Spleen (tissue), 7 donors: ENCODE results near the gene ZSWIM6.

ENCODE experiments used
- POLR2A ChIP-seq, 3 donors: fragments of 450-650 bp; IDR thresholded peaks; one replicate each; pipeline ENCODE4 v1.5.1; 2017; ENCODE audit warnings: antibody characterized with exemption in 3 of 3, mild to moderate bottlenecking in 1 of 3
- POLR2AphosphoS5 ChIP-seq, 3 donors: sonication (generic); formaldehyde crosslinking; IDR thresholded peaks; one replicate each; pipeline ENCODE4 v1.5.1; 2017; ENCODE audit warnings: antibody characterized with exemption in 3 of 3
- TF ChIP-seq, protein P1 (sequence below), 11 experiments: fragments of 200-600 bp in 7 of 11; fragments of 450-650 bp in 4 of 11; sonication (generic) in 4 of 11; IDR thresholded peaks in 8 of 11; conservative IDR thresholded peaks in 3 of 11; 1 replicate in 7 of 11; 2 replicates in 4 of 11; pipeline versions ENCODE4 v1.4.0 to v1.8.0; 2016 to 2021; ENCODE audit warnings: antibody characterized with exemption in 11 of 11, inconsistent platforms in 4 of 11, mild to moderate bottlenecking in 1 of 11
- donor health status: DM: no; HTN: no; CAD: no; lungs with moderate emphysema.
- donor health status: DM: no; HTN: no; CAD: no.
- donor health status: DM: no; HTN: no; CAD: no.

DNA sequence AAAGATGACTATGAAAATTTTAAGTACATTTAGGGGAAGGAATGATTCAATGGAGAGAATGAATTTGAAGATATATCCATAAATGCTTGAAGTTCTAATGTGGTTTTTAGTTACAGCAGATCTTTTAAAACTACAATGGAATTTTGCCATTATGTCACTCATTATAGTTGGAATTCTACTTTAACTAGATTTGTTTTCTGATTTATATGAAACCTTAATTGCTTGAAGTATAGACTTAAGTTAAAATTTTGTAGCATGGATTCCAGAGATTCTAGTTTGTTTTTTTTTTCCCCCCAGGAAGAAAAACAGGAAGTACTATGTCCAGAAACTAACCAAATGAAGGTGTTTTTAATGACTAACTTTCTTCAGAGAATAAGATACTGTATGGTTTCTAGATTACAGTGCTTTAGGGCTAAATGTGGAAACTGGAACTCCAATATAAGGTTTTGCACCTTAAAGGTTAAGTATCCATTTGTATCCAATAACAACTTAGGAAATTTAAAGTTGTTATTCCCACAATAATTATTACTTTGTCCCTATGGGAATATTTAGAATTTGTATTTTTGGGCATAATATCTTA is 70.3 kb downstream of the ZSWIM6 start:
- TF ChIP-seq POLR2A (IDR thresholded peaks at IDR 0.05) (no peak), POLR2AphosphoS5 (IDR thresholded peaks at IDR 0.05) (no peak)
- TF ChIP-seq, protein P1, sequence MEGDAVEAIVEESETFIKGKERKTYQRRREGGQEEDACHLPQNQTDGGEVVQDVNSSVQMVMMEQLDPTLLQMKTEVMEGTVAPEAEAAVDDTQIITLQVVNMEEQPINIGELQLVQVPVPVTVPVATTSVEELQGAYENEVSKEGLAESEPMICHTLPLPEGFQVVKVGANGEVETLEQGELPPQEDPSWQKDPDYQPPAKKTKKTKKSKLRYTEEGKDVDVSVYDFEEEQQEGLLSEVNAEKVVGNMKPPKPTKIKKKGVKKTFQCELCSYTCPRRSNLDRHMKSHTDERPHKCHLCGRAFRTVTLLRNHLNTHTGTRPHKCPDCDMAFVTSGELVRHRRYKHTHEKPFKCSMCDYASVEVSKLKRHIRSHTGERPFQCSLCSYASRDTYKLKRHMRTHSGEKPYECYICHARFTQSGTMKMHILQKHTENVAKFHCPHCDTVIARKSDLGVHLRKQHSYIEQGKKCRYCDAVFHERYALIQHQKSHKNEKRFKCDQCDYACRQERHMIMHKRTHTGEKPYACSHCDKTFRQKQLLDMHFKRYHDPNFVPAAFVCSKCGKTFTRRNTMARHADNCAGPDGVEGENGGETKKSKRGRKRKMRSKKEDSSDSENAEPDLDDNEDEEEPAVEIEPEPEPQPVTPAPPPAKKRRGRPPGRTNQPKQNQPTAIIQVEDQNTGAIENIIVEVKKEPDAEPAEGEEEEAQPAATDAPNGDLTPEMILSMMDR (IDR thresholded peaks at IDR 0.05 in 8 of 11, conservative IDR thresholded peaks at IDR 0.05 in 3 of 11): no peak
